ENCODE results near the gene GNB1L.

The GNB1L gene

DNA sequence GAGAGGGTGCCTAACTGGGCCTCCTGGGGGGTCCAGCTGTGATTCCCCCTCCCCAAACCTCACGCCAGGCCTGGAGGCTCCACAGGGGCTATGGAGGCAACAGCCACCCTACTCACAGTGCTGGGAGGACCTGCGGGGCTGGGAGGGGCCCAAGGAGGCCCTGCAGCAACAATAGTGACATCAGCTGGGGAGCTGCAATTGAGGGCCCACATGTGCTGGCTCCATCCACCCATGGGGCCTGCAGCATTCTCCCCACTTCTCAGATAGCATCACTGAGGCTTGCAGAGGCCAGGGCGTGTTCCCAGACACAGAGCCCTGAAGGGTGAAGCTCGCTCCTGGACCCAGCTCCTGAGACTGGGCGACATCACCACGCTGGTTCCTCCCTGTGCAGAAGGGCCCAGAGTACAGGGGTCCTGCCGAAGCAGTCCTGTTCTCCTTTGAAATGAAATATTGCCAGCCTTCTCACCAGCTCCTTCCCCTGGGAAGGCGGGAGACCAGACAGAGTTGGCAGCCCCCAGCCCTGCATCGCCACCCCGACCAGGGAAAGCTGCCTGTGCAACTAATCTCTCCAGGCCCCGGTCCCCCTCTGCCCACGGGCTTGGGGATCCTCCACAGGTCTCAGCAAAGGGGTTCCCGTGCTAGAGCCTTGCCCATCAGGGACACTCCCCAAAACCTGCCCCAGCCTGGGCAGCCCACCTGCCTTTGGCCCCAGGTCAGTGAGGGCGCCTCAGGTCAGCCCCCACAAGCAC, 103.0 kb downstream of the GNB1L start:
- peaks cover 4% of the 10 kb centered on the region for H3K27me3 ChIP-seq (replicated peaks; ENCODE audit: control insufficient read depth, insufficient read depth, low read length)
- H3K4me3 ChIP-seq (replicated peaks; ENCODE audit: low read depth, low read length), result no peak overlapping the region
- no peaks in the 10 kb centered on the region for H3K36me3 ChIP-seq (ENCODE audit: control insufficient read depth, insufficient read depth, low read length)
- DNase-seq (ENCODE audit: extremely low read depth, insufficient read length), result no peak
- TF ChIP-seq, protein P1, sequence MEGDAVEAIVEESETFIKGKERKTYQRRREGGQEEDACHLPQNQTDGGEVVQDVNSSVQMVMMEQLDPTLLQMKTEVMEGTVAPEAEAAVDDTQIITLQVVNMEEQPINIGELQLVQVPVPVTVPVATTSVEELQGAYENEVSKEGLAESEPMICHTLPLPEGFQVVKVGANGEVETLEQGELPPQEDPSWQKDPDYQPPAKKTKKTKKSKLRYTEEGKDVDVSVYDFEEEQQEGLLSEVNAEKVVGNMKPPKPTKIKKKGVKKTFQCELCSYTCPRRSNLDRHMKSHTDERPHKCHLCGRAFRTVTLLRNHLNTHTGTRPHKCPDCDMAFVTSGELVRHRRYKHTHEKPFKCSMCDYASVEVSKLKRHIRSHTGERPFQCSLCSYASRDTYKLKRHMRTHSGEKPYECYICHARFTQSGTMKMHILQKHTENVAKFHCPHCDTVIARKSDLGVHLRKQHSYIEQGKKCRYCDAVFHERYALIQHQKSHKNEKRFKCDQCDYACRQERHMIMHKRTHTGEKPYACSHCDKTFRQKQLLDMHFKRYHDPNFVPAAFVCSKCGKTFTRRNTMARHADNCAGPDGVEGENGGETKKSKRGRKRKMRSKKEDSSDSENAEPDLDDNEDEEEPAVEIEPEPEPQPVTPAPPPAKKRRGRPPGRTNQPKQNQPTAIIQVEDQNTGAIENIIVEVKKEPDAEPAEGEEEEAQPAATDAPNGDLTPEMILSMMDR (IDR thresholded peaks at IDR 0.05; ENCODE audit: insufficient read depth, low read length, poor library complexity, severe bottlenecking), result no peak

DNA sequence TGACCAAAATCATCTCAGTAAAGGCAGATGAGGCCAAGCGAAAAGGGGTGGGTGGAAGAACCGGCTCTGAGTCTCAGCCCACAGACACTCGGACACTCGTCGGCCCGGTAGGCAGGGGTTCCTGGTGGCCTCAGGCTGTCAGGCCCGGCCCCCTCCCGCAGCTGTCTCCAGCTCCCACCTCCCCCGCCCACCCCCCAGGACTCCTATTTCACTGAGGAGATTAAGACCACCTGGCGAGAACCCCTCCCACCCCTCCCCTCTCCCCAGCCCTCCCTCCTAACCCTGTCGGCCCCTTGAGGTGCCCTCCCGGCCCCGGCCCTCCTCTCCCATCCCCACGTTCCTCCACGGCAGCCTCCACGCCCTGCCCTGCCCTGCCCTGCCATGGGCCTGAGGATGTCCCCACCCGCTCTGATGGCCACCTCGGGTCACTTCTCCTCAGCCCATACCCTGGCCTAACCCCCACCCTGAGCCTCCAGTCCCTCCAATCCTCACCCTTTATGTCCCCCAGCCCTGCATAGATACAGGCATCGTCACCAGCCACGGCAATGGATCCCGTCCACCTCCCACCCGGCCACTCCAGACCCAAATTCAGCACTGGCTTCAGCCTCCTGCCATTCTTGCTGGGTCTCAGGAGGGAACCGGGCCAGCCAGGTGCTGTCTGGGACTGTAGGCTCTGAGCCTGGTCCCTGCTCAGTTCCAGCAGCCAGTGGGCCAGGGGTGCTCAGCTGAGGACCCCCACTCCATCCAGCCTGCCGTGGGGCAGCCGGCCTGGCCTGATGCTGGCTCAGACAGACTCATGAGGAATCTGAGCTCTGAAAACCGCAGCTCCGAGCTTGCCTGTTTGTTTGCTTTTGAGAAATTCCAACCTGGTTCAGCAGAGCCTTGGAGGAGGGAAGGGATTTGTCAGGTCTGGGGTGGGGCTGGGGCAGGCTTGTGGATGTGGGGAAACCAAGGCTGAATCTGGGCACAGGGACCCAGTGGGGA, 103.9 kb downstream of the GNB1L start:
- DNase-seq (ENCODE audit: extremely low read depth, insufficient read length), result no peak

DNA sequence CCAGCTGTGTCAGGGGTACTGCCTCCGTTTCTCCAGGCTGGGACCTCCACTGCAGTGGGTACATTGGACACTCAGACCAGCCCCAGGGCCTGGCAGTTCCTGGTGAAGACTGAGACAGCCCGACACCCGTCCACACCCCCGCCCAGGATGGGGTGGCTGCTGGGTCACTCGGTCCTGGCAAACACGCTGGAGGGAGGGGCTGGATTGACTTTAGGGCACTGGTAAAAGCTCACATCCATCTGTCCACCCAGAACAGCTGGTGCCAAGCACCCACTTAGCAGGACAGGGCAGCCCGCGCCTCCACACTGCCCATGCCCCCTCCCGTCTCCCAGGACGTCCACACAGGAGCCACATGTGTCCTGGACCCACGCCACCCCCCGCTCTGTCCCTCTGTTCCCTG, 104.8 kb downstream of the GNB1L start:
- Histone ChIP-seq H3K27me3 (replicated peaks; ENCODE audit: control insufficient read depth, insufficient read depth, low read length) (peaks cover 4% of the 10 kb centered on the region), H3K4me3 (replicated peaks; ENCODE audit: low read depth, low read length) (no peak overlapping the region), H3K36me3 (ENCODE audit: control insufficient read depth, insufficient read depth, low read length) (no peaks in the 10 kb centered on the region)
- no peak for DNase-seq (ENCODE audit: extremely low read depth, insufficient read length)
- TF ChIP-seq, protein P1 (IDR thresholded peaks at IDR 0.05; ENCODE audit: insufficient read depth, low read length, poor library complexity, severe bottlenecking), result no peak

More for the DNA sequence above, 103.9 kb downstream of the GNB1L start:
- H3K36me3 ChIP-seq (ENCODE audit: control insufficient read depth, insufficient read depth, low read length), result no peaks in the 10 kb centered on the region
- no peak overlapping the region for H3K4me3 ChIP-seq (replicated peaks; ENCODE audit: low read depth, low read length)
- H3K27me3 ChIP-seq (replicated peaks; ENCODE audit: control insufficient read depth, insufficient read depth, low read length), result peaks cover 4% of the 10 kb centered on the region
- TF ChIP-seq, protein P1 (IDR thresholded peaks at IDR 0.05; ENCODE audit: insufficient read depth, low read length, poor library complexity, severe bottlenecking), result no peak

DNA sequence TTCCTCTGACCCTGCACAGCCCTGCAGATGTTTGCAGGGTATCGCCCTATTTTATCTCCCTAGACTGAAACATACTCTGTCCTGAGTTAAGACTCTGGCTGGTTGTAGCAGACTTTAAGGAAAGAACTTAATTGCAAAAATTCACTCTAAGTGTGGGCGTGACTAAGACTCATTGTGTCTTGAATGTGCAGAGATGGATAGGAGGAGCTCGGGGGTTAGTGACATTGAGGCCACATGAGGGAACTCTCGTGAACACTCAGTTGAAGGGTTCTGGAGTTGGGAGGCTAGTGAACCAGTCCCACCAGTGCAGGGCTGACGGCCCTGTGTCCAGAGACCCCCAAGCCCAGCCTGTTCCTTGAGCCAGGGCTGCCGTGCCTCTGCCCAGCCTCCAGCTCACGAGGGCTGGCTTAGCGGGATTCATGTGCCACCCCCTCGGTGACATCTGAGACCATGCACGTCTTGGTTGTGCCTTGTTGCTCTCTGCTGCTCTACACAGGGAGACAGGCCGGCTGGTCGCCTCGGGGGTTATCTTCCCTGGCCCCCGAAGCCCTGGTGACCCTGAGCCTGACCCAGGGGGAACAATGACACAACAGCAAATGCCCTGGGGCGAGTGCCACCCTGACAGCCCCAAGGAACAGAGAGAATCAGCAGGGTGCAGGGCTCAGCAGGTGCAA, 105.5 kb downstream of the GNB1L start:
- H3K4me3 ChIP-seq (replicated peaks; ENCODE audit: low read depth, low read length), result no peak overlapping the region
- DNase-seq (ENCODE audit: extremely low read depth, insufficient read length), result no peak
- TF ChIP-seq, protein P1 (IDR thresholded peaks at IDR 0.05; ENCODE audit: insufficient read depth, low read length, poor library complexity, severe bottlenecking), result no peak
- H3K27me3 ChIP-seq (replicated peaks; ENCODE audit: control insufficient read depth, insufficient read depth, low read length), result peaks cover 4% of the 10 kb centered on the region
- no peaks in the 10 kb centered on the region for H3K36me3 ChIP-seq (ENCODE audit: control insufficient read depth, insufficient read depth, low read length)

DNA sequence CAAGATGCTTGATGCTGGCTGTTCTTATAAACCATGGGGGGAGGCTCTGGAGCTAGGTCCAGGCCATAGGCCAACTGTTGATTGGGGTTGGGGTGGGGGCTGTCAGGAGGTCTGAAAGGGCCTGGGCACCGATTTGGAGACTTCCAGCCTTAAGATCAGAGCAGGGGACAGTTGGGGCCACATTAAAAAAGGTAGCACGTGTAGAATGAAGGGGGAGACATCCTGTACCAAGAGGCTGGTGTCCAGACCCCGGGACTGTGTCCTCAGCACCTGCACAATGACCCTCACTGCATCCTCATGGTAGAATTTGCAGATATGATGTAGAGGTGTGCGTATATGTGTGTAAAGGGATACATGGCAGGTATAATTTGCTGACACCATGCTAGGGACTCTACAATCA, 106.5 kb downstream of the GNB1L start:
- DNase-seq (ENCODE audit: extremely low read depth, insufficient read length), result no peak
- Histone ChIP-seq H3K4me3 (replicated peaks; ENCODE audit: low read depth, low read length) (no peak overlapping the region), H3K27me3 (replicated peaks; ENCODE audit: control insufficient read depth, insufficient read depth, low read length) (peaks cover 1% of the 10 kb centered on the region), H3K36me3 (ENCODE audit: control insufficient read depth, insufficient read depth, low read length) (no peaks in the 10 kb centered on the region)
- TF ChIP-seq, protein P1 (IDR thresholded peaks at IDR 0.05; ENCODE audit: insufficient read depth, low read length, poor library complexity, severe bottlenecking), result no peak
